HEK293 (cell line): Measurements from ENCODE around the gene ATP23.

Experiments used
- GLIS2 ChIP-seq: fragments of 450-650 bp; formaldehyde crosslinking; IDR thresholded peaks from 2 replicates; pipeline ENCODE4 v1.5.1; 2016; ENCODE audit warnings: missing biosample characterization, missing genetic modification characterization
- HOXA7 ChIP-seq: sonication (generic); formaldehyde crosslinking; IDR thresholded peaks from 2 replicates; pipeline ENCODE4 v1.8.1; 2022; ENCODE audit warnings: missing genetic modification reagents, borderline replicate concordance
- HOXC10 ChIP-seq: sonication (generic); formaldehyde crosslinking; IDR thresholded peaks from 2 replicates; pipeline ENCODE4 v1.8.1; 2023; ENCODE audit warnings: mild to moderate bottlenecking, missing genetic modification reagents
- KLF10 ChIP-seq: fragments of 450-650 bp; IDR thresholded peaks from 2 replicates; pipeline ENCODE4 v1.5.1; 2018; ENCODE audit warnings: missing biosample characterization, mild to moderate bottlenecking, missing genetic modification characterization
- KLF16 ChIP-seq: fragments of 450-650 bp; formaldehyde crosslinking; IDR thresholded peaks from 2 replicates; pipeline ENCODE4 v1.5.1; 2017; ENCODE audit warnings: missing biosample characterization, missing genetic modification characterization
- PBX3 ChIP-seq: sonication (generic); formaldehyde crosslinking; IDR thresholded peaks from 2 replicates; pipeline ENCODE4 v1.8.1; 2022; ENCODE audit warnings: mild to moderate bottlenecking, moderate library complexity, missing genetic modification reagents
- SCRT1 ChIP-seq: fragments of 450-650 bp; formaldehyde crosslinking; IDR thresholded peaks from 2 replicates; pipeline ENCODE4 v1.5.1; 2016; ENCODE audit warnings: missing biosample characterization, missing genetic modification characterization, borderline replicate concordance
- SP2 ChIP-seq: fragments of 450-650 bp; formaldehyde crosslinking; IDR thresholded peaks from 2 replicates; pipeline ENCODE4 v1.5.1; 2016; ENCODE audit warnings: missing biosample characterization, missing genetic modification characterization
- SP3 ChIP-seq: fragments of 450-650 bp; formaldehyde crosslinking; IDR thresholded peaks from 2 replicates; pipeline ENCODE4 v1.5.1; 2016; ENCODE audit warnings: missing biosample characterization, missing genetic modification characterization
- WT1 ChIP-seq: fragments of 450-650 bp; formaldehyde crosslinking; IDR thresholded peaks from 2 replicates; pipeline ENCODE4 v1.5.1; 2016; ENCODE audit warnings: missing biosample characterization, missing genetic modification characterization
- ZBTB1 ChIP-seq: fragments of 450-650 bp; formaldehyde crosslinking; IDR thresholded peaks from 2 replicates; pipeline ENCODE4 v1.5.1; 2016; ENCODE audit warnings: missing biosample characterization, missing genetic modification characterization
- ZNF112 ChIP-seq: fragments of 450-650 bp; formaldehyde crosslinking; IDR thresholded peaks from 2 replicates; pipeline ENCODE4 v1.5.0; 2017; ENCODE audit warnings: missing biosample characterization, missing genetic modification characterization
- ZNF140 ChIP-seq: fragments of 450-650 bp; formaldehyde crosslinking; IDR thresholded peaks from 2 replicates; pipeline ENCODE4 v1.5.1; 2016; ENCODE audit warnings: missing biosample characterization, missing genetic modification characterization
- ZNF184 ChIP-seq: fragments of 450-650 bp; IDR thresholded peaks from 2 replicates; pipeline ENCODE4 v1.5.1; 2018; ENCODE audit warnings: missing biosample characterization, mild to moderate bottlenecking, missing genetic modification characterization
- ZNF221 ChIP-seq: fragments of 450-650 bp; formaldehyde crosslinking; IDR thresholded peaks from 2 replicates; pipeline ENCODE4 v1.5.1; 2017; ENCODE audit warnings: missing biosample characterization, missing genetic modification characterization, borderline replicate concordance
- ZNF223 ChIP-seq: fragments of 450-650 bp; formaldehyde crosslinking; IDR thresholded peaks from 2 replicates; pipeline ENCODE4 v1.5.1; 2016; ENCODE audit warnings: missing biosample characterization, missing genetic modification characterization
- ZNF341 ChIP-seq: fragments of 450-650 bp; formaldehyde crosslinking; IDR thresholded peaks from 2 replicates; pipeline ENCODE4; 2016; ENCODE audit warnings: low read depth, missing biosample characterization, missing genetic modification characterization
- ZNF391 ChIP-seq: fragments of 450-650 bp; formaldehyde crosslinking; IDR thresholded peaks from 2 replicates; pipeline ENCODE4 v1.5.1; 2016; ENCODE audit warnings: low read depth, missing biosample characterization, missing genetic modification characterization, borderline replicate concordance
- ZNF473 ChIP-seq: fragments of 450-650 bp; formaldehyde crosslinking; IDR thresholded peaks from 2 replicates; pipeline ENCODE4 v1.5.1; 2017; ENCODE audit warnings: missing biosample characterization, missing genetic modification characterization
- ZNF518A ChIP-seq: fragments of 450-650 bp; formaldehyde crosslinking; conservative IDR thresholded peaks from 2 replicates; pipeline ENCODE4 v1.5.1; 2016; ENCODE audit warnings: low read depth, missing biosample characterization, missing genetic modification characterization
- ZNF549 ChIP-seq: fragments of 450-650 bp; IDR thresholded peaks from 2 replicates; pipeline ENCODE4 v1.5.1; 2018; ENCODE audit warnings: missing biosample characterization, missing genetic modification characterization, mild to moderate bottlenecking, inconsistent platforms, moderate library complexity
- ZNF624 ChIP-seq: fragments of 450-650 bp; formaldehyde crosslinking; IDR thresholded peaks from 2 replicates; pipeline ENCODE4 v1.5.1; 2017; ENCODE audit warnings: missing biosample characterization, missing genetic modification characterization
- ZNF660 ChIP-seq: fragments of 450-650 bp; IDR thresholded peaks from 2 replicates; pipeline ENCODE4 v1.5.1; 2018; ENCODE audit warnings: missing biosample characterization, mild to moderate bottlenecking, missing genetic modification characterization
- ZNF692 ChIP-seq: fragments of 450-650 bp; formaldehyde crosslinking; IDR thresholded peaks from 2 replicates; pipeline ENCODE4 v1.5.1; 2016; ENCODE audit warnings: missing biosample characterization, missing genetic modification characterization
- ZNF76 ChIP-seq: fragments of 450-650 bp; formaldehyde crosslinking; IDR thresholded peaks from 2 replicates; pipeline ENCODE4; 2016; ENCODE audit warnings: low read depth, missing biosample characterization, missing genetic modification characterization, borderline replicate concordance
- ZSCAN16 ChIP-seq: fragments of 450-650 bp; formaldehyde crosslinking; IDR thresholded peaks from 2 replicates; pipeline ENCODE4 v1.5.1; 2016; ENCODE audit warnings: missing biosample characterization, missing genetic modification characterization
- ZXDB ChIP-seq: fragments of 450-650 bp; formaldehyde crosslinking; IDR thresholded peaks from 2 replicates; pipeline ENCODE4 v1.5.1; 2016; ENCODE audit warnings: missing biosample characterization, missing genetic modification characterization
- TF ChIP-seq, protein P1 (sequence below): fragments of 450-650 bp; formaldehyde crosslinking; IDR thresholded peaks from 2 replicates; pipeline ENCODE4 v1.5.1; 2016; ENCODE audit warnings: missing biosample characterization, missing genetic modification characterization
- TF ChIP-seq, protein P2 (sequence below): fragments of 450-650 bp; formaldehyde crosslinking; IDR thresholded peaks from 2 replicates; pipeline ENCODE4 v1.5.1; 2016; ENCODE audit warnings: missing biosample characterization, missing genetic modification characterization

Gene ATP23

GRCh38 chr12:57935839-57936512, 5.4 kb upstream of the ATP23 start (continued):
- TF ChIP-seq, protein P1, sequence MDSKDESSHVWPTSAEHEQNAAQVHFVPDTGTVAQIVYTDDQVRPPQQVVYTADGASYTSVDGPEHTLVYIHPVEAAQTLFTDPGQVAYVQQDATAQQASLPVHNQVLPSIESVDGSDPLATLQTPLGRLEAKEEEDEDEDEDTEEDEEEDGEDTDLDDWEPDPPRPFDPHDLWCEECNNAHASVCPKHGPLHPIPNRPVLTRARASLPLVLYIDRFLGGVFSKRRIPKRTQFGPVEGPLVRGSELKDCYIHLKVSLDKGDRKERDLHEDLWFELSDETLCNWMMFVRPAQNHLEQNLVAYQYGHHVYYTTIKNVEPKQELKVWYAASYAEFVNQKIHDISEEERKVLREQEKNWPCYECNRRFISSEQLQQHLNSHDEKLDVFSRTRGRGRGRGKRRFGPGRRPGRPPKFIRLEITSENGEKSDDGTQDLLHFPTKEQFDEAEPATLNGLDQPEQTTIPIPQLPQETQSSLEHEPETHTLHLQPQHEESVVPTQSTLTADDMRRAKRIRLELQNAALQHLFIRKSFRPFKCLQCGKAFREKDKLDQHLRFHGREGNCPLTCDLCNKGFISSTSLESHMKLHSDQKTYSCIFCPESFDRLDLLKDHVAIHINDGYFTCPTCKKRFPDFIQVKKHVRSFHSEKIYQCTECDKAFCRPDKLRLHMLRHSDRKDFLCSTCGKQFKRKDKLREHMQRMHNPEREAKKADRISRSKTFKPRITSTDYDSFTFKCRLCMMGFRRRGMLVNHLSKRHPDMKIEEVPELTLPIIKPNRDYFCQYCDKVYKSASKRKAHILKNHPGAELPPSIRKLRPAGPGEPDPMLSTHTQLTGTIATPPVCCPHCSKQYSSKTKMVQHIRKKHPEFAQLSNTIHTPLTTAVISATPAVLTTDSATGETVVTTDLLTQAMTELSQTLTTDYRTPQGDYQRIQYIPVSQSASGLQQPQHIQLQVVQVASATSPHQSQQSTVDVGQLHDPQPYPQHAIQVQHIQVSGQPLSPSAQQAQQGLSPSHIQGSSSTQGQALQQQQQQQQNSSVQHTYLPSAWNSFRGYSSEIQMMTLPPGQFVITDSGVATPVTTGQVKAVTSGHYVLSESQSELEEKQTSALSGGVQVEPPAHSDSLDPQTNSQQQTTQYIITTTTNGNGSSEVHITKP (tag by site-specific recombination): no peak
- TF ChIP-seq ZNF549 (tag by site-specific recombination) (no peak), ZSCAN16 (tag by site-specific recombination) (no peak), HOXA7 (CRISPR knock-in tag) (no peak), HOXC10 (CRISPR knock-in tag) (no peak), ZNF624 (no peak), ZNF223 (tag by site-specific recombination) (no peak), ZNF391 (tag by site-specific recombination) (no peak), ZNF473 (tag by site-specific recombination) (no peak), ZNF660 (peak; percentile 63; the same call in 1 of the 2 replicates), ZNF76 (peak; percentile 91), ZNF518A (tag by site-specific recombination) (peak; percentile 100), ZNF112 (tag by site-specific recombination) (no peak), ZNF221 (tag by site-specific recombination) (no peak), SCRT1 (tag by site-specific recombination) (no peak), GLIS2 (tag by site-specific recombination) (no peak), SP2 (peak; percentile 80), WT1 (tag by site-specific recombination) (no peak), ZNF692 (tag by site-specific recombination) (0 out of 2 replicates have a peak, but pooled peaks have one; percentile 15), KLF16 (no peak), ZXDB (peak; percentile 45), SP3 (tag by site-specific recombination) (peak; percentile 68), ZNF184 (tag by site-specific recombination) (no peak), ZNF140 (tag by site-specific recombination) (no peak), ZBTB1 (tag by site-specific recombination) (no peak), ZNF341 (tag by site-specific recombination) (peak; percentile 39; the same call in 1 of the 2 replicates), PBX3 (CRISPR knock-in tag) (no peak), KLF10 (tag by site-specific recombination) (peak; percentile 22; the same call in 1 of the 2 replicates)
- TF ChIP-seq, protein P2, sequence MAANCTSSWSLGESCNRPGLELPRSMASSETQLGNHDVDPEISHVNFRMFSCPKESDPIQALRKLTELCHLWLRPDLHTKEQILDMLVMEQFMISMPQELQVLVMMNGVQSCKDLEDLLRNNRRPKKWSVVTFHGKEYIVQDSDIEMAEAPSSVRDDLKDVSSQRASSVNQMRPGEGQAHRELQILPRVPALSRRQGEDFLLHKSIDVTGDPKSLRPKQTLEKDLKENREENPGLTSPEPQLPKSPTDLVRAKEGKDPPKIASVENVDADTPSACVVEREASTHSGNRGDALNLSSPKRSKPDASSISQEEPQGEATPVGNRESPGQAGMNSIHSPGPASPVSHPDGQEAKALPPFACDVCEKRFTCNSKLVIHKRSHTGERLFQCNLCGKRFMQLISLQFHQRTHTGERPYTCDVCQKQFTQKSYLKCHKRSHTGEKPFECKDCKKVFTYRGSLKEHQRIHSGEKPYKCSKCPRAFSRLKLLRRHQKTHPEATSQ (tag by site-specific recombination): no peak
